GM12873 (cell line): ENCODE measurements around the gene KRT15.

Source experiments
- CTCF ChIP-seq: IDR thresholded peaks from 2 replicates; pipeline ENCODE4 v1.5.1; 2012; ENCODE audit warnings: low read depth, mild to moderate bottlenecking, moderate library complexity, low read length, control low read depth; ENCODE audit not compliant: insufficient read depth; ENCODE audit errors: missing control alignments

The KRT15 gene

GRCh38 chr17:41556306-41556705 lies 37.6 kb upstream of the KRT15 start:
- TF ChIP-seq CTCF = no peak

GRCh38 chr17:41555105-41555887 lies 36.6 kb upstream of the KRT15 start:
- TF ChIP-seq CTCF = no peak

DNA sequence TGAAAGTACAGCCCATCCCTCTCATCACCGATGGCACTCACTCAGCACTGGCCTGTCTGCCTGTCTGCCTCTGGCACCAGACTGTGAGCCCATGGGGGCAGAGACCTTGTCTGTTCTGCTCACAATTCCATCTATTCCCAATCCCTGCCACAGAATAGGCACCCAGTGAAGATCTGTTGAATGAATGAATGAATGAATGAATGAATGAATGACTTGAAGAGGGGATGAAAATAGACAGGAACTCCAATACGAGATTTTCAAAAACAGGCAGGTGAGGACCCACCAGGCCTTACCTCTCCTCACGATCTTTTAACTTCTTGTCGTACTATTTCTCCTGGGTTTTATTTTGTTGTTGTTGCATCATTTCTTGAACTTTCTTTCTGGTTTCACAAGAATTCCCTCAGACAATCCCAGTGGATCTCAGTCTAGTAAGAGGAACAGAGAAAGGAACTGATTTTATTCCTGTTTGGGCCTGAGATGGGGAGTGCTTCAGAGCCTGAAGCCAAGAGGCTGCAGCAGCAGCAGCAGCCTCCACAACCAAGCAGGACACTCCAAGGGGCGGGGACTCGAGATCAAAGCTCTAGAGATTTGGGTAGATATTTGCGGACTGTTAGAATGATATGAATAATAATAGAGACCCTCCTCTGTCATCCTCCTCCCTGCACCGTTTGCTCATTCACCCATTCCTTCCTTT lies 35.4 kb upstream of the KRT15 start:
- no peak for TF ChIP-seq CTCF

DNA sequence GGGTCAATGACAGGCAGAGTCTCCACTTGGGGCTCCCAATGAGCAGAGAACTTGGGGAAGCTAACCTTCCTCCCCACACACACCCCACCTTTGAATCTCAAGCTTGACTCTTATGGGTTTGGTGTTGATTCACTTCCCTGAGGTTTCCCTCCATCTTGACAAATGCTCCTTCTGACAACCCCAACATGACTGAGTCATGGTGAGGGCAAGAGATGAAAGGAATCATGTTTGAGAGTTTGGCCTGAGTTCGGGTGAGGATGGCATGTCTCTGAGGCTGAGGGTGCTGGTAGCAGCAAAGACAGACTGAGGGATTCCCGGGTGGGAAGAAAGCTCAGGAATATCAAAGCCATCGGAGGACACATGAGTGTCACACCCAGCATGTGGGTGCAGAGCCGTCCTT lies 34.5 kb upstream of the KRT15 start:
- TF ChIP-seq CTCF = no peak

DNA sequence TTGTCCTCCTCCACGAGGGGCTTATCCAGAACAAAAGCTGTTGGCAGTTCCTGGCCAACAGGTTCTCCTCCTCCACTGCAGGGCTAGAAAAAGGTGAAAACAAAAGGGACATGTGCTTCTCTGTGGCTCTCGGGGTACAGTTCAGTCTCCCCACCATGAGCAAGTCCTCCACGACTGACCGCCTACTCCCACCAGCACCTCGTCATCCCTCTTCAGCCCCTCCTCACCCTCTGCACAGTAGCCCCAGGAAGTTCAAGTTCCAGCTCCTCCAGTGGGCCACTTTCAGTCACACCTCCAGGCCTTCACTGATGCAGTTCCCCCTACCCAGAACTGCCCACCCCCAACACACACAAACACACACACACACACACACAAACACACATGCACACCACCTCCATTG lies 33.8 kb upstream of the KRT15 start:
- TF ChIP-seq CTCF = no peak

DNA sequence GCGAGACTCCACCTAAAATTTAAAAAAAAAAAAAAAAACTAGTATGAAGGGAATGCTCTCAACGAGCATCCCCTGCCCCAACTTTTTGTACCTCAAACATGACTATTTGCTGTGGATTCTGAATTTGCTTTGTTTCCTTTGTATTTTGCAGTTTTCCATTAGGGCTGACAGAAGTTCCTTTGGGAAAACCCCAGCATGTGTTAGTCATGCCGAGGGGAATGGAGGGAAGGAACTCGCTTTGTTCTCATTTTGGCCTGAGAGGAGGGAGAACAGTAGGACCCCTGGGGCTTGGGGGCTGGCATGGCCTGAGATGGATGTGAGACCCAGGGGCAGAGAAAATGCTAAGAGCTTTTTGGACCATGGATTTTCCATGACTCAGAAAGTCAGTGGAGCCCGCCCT lies 32.7 kb upstream of the KRT15 start:
- TF ChIP-seq CTCF = no peak

DNA sequence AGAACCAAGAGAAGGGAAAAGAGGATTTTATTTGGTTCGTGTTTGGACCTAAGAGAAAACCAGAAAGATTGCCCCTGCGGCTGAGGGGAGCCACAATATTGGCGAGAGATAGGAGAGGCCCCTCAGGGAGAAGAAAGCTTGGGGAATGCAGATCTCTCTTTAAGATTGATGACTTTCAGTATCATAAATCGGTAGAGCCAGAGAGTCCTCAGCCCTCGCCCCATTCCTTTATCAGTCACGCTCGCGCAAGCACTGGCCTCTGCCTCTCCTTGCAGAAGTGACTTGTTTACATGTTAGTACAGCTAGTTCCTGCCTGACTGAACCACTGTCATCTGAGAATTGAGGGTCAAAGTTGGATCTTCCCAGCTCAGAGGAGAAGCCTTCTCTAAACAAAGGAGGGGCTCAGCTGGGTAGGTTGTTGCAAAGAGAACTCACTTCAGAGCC lies 30.9 kb upstream of the KRT15 start:
- TF ChIP-seq CTCF = no peak
